CD4-positive, alpha-beta T cell (primary cell): Measurements from ENCODE around the gene NLGN1. TPM values are rescaled to one million over a fixed set of nuclear protein-coding genes. Genes with fewer than 3 reads are reported as not detected.

Experiments used
- ATAC-seq: fragments of 200-7000 bp; cut with Tn5 transposase; one replicate; pipeline ENCODE4 v1.10.0; 2022; ENCODE audit warnings: mild to moderate bottlenecking; ENCODE audit not compliant: poor library complexity
- CTCF ChIA-PET: fragments of 350-600 bp; sonication (Branson Sonifier 250); formaldehyde crosslinking; loops from one replicate; lab custom pipeline; 2021; ENCODE audit warnings: antibody characterized with exemption, inconsistent platforms; lab: Charles Lee
- POLR2A ChIA-PET: fragments of 350-600 bp; sonication (Branson Sonifier 250); formaldehyde crosslinking; loops from one replicate; lab custom pipeline; 2021; ENCODE audit warnings: antibody characterized with exemption, inconsistent platforms; lab: Charles Lee
- DNase-seq, 14 experiments: peaks; one replicate each; pipeline ENCODE4 v3.0.0-alpha.2; 2013 to 2020; ENCODE audit warnings: mixed read lengths in 2 of 14
- H3K27ac ChIP-seq, 2 donors: one replicate each; pipeline versions ENCODE4 v1.5.1 to v1.7.0; 2013; ENCODE audit warnings: low read length in 2 of 2, low read depth in 1 of 2, mild to moderate bottlenecking in 1 of 2
- H3K27me3 ChIP-seq, 2 experiments: 1 replicate in 1 of 2; 2 replicates in 1 of 2; pipeline versions ENCODE4 v1.6.1 to v1.7.0; 2013; ENCODE audit warnings: low read length in 2 of 2, control low read depth in 1 of 2, mild to moderate bottlenecking in 1 of 2, moderate library complexity in 1 of 2; ENCODE audit not compliant: insufficient read depth in 2 of 2, control insufficient read depth in 1 of 2
- H3K36me3 ChIP-seq: one replicate; pipeline ENCODE4 v1.6.1; 2013; ENCODE audit warnings: low read length, control low read depth; ENCODE audit not compliant: insufficient read depth
- H3K4me1 ChIP-seq: one replicate; pipeline ENCODE4 v1.6.1; 2013; ENCODE audit warnings: low read length, control low read depth; ENCODE audit not compliant: insufficient read depth
- H3K4me3 ChIP-seq: one replicate; pipeline ENCODE4 v1.5.1; 2013; ENCODE audit warnings: mild to moderate bottlenecking, low read length, moderate library complexity
- H3K9me3 ChIP-seq, 2 experiments: 1 replicate in 1 of 2; 2 replicates in 1 of 2; pipeline versions ENCODE4 v1.6.1 to v1.7.0; 2013; ENCODE audit warnings: low read length in 2 of 2, mild to moderate bottlenecking in 2 of 2, control low read depth in 1 of 2, moderate library complexity in 1 of 2; ENCODE audit not compliant: control insufficient read depth in 1 of 2, insufficient read depth in 1 of 2
- H3K27ac Mint-ChIP-seq: one replicate; pipeline ENCODE4 v1.8.0; 2020; ENCODE audit warnings: mixed read lengths
- H3K27me3 Mint-ChIP-seq: one replicate; pipeline ENCODE4 v1.8.0; 2021; ENCODE audit warnings: mixed read lengths
- H3K36me3 Mint-ChIP-seq: one replicate; pipeline ENCODE4 v1.8.0; 2021; ENCODE audit warnings: low read depth, mixed read lengths
- H3K4me1 Mint-ChIP-seq: one replicate; pipeline ENCODE4 v1.8.0; 2021; ENCODE audit warnings: low read depth, mixed read lengths
- H3K4me3 Mint-ChIP-seq: one replicate; pipeline ENCODE4 v1.8.0; 2020; ENCODE audit warnings: mild to moderate bottlenecking, mixed read lengths
- H3K9me3 Mint-ChIP-seq: one replicate; pipeline ENCODE4 v1.8.0; 2020; ENCODE audit warnings: mixed read lengths
- CTCF ChIP-seq: fragments of 200-600 bp; IDR thresholded peaks from one replicate; pipeline ENCODE4 v1.8.0; 2022; ENCODE audit warnings: antibody characterized with exemption, mild to moderate bottlenecking
- intact Hi-C, 2 experiments: fragments of 100-400 bp; cut with DNase I in 1 of 2; cut with micrococcal nuclease in 1 of 2; formaldehyde crosslinking; loops; one replicate each; pipeline versions ENCODE4 v1.15.1 to v1.9.0; 2023 to 2025; cut with DNase I, micrococcal nuclease
- total RNA-seq, 174 experiments: library from RNA in 2 of 174; stranded (reverse) in 2 of 174; gene quantifications; one replicate each; pipeline ENCODE4 v1.2.3 and lab custom pipeline; 2021 to 2026

The NLGN1 gene
- total RNA-seq, 2 experiments from 2014 or later: not detected

- ChIA-PET POLR2A (no interaction called here), CTCF (no interaction called here)
- Mint-ChIP-seq H3K9me3 (no peaks in the 10 kb centered on the region), H3K27ac (no peak overlapping the region), H3K4me3 (no peak overlapping the region), H3K36me3 (no peaks in the 10 kb centered on the region), H3K27me3 (no peaks in the 10 kb centered on the region), H3K4me1 (no peaks in the 10 kb centered on the region)
- Histone ChIP-seq H3K36me3 (no peaks in the 10 kb centered on the region), H3K27ac (no peak overlapping the region), H3K27me3 (no peaks in the 10 kb centered on the region), H3K9me3 (no peaks in the 10 kb centered on the region), H3K4me3 (no peak overlapping the region), H3K4me1 (no peaks in the 10 kb centered on the region)
- no peak for TF ChIP-seq CTCF
- intact Hi-C loops: no loop called here
- ATAC-seq: no peak
- no peak for DNase-seq
Observed at GRCh38 chr3:173703771-173704170, 306.2 kb downstream of the NLGN1 start.

DNA sequence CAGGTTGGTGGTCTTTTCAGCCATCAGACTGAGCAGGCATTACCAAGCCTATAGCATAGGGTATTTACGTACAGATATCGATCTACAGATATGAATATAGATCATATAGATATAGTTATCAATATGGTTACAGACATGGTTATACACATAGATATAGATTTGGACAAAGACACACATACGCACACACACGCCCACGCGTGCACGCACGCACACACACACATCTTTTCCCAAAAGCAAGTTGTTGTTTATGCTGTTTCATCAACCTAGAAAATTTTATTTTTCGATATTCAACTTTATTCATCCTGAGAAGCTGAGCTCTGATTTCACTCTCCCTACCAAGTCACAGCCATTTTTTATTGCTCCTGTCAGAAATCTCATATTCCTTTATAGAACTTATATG, 309.1 kb downstream of the NLGN1 start:
- Histone ChIP-seq H3K4me1 (no peaks in the 10 kb centered on the region), H3K9me3 (no peaks in the 10 kb centered on the region), H3K27me3 (no peaks in the 10 kb centered on the region), H3K4me3 (no peak overlapping the region), H3K36me3 (no peaks in the 10 kb centered on the region), H3K27ac (no peak overlapping the region)
- Mint-ChIP-seq H3K27me3 (no peaks in the 10 kb centered on the region), H3K4me3 (no peak overlapping the region), H3K9me3 (no peaks in the 10 kb centered on the region), H3K36me3 (no peaks in the 10 kb centered on the region), H3K4me1 (no peaks in the 10 kb centered on the region), H3K27ac (no peak overlapping the region)
- intact Hi-C loops: no loop called here
- no peak for TF ChIP-seq CTCF
- ChIA-PET CTCF (no interaction called here), POLR2A (no interaction called here)
- DNase-seq (no peak), ATAC-seq (no peak)

- ChIA-PET POLR2A (no interaction called here), CTCF (no interaction called here)
- Mint-ChIP-seq H3K27ac (no peak overlapping the region), H3K4me1 (no peaks in the 10 kb centered on the region), H3K4me3 (no peak overlapping the region), H3K27me3 (no peaks in the 10 kb centered on the region), H3K9me3 (peaks cover 3% of the 10 kb centered on the region), H3K36me3 (no peaks in the 10 kb centered on the region)
- H3K4me1 ChIP-seq: no peaks in the 10 kb centered on the region
- no peak overlapping the region for H3K27ac ChIP-seq
- no peak overlapping the region for H3K4me3 ChIP-seq
- ATAC-seq: no peak
- no peak for TF ChIP-seq CTCF
- intact Hi-C loops: no loop called here
- no peak for DNase-seq
- H3K27me3 ChIP-seq: no peaks in the 10 kb centered on the region
- H3K36me3 ChIP-seq: no peaks in the 10 kb centered on the region
- no peaks in the 10 kb centered on the region for H3K9me3 ChIP-seq
Observed at GRCh38 chr3:173708191-173708590, 310.6 kb downstream of the NLGN1 start.
